Motor neuron (in vitro differentiated cells): ENCODE results near the gene GLI3. TPM values are rescaled to one million over a fixed set of nuclear protein-coding genes. Genes with fewer than 3 reads are reported as not detected.

ENCODE experiments used
- ATAC-seq, 8 experiments: fragments of 200-7000 bp; cut with Tn5 transposase; replicated peaks in 6 of 8; 2 replicates each; pipeline ENCODE4 v1.8.0; 2021; ENCODE audit warnings: mild to moderate bottlenecking in 8 of 8, moderate library complexity in 8 of 8
- H3K27ac ChIP-seq, 2 donors: fragments of 250-450 bp; sonication (Bioruptor Pico); 2 replicates each; pipeline ENCODE4 v1.9.0; 2021; ENCODE audit warnings: antibody characterized with exemption in 2 of 2, mild to moderate bottlenecking in 2 of 2, moderate library complexity in 1 of 2
- H3K4me1 ChIP-seq, 2 donors: fragments of 250-450 bp; sonication (Bioruptor Pico); replicated peaks in 1 of 2; 2 replicates each; pipeline ENCODE4 v1.6.1; 2021; ENCODE audit warnings: antibody characterized with exemption in 2 of 2, mild to moderate bottlenecking in 2 of 2, moderate library complexity in 1 of 2
- H3K4me3 ChIP-seq, 5 donors: fragments of 250-450 bp; sonication (Bioruptor Pico); 2 replicates each; pipeline ENCODE4 v1.9.0; 2021; ENCODE audit warnings: antibody characterized with exemption in 5 of 5, mild to moderate bottlenecking in 5 of 5, moderate library complexity in 4 of 5
- WGBS, 10 experiments: fragments of 450-650 bp; shearing (Covaris generic); methylation state at CpG; one replicate each; pipeline ENCODE4 v1.0.0; 2022; 5-methylcytosine and 5-hydroxymethylcytosine counted together
- in situ Hi-C, 9 experiments: fragments of 400-800 bp; cut with MboI; loops; one replicate each; pipeline ENCODE4 v1.15.0; 2021; ENCODE audit warnings: low sequenced_read_pairs in 9 of 9, low pct_unique_long_range_greater_than_20kb in 2 of 9; ENCODE audit not compliant: unreplicated experiment in 9 of 9
- total RNA-seq, 8 experiments: library from RNA; unstranded; fragments of 300-600 nt; gene quantifications; 2 replicates each; pipeline versions ENCODE4 v1.2.3 to v1.2.4, GENCODE V29; 2022

Gene GLI3
- total RNA-seq, 8 experiments from 2014 or later, result 0.38 to 14.2 (median 4.7) TPM

DNA sequence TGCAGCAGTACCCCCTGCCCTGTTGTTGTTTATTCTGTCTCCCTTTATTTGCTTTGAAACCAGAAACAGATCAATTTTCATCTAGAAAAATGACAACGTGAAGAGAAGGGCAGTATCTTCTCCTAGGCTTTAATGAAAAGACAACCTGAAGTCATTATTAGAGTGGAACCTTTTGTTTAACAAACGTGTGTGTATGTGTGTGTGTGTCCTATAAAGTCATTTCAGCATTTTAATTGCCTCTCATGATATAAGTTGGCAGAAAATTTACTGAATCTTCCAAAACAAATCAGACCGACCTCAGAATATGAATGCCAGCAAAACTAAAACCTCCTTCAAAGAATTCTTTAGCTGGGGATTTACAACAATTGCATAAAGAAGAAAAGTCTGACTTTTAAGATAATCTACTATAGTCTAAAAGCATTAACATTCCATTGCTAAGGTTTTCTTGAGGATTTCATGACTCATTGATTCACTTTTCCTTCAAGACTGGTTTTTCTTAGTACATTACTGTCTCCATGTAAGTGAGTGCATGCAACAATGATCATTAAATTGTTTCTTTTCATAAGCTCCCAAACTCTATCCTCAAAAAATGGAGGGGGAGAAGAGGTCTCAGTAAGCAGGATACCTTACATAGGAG, 3.2 kb downstream of the GLI3 start:
- H3K4me1 ChIP-seq, result peaks cover 11 to 19% of the 10 kb centered on the region in 2 donors
- in situ Hi-C loops, result loop anchor here in 3 of 9 experiments (25.0 kb wide), 1 partner anchor 247 kb away; no protein-coding TSS in a partner anchor
- 3 to 63% (median 40%) methylated on average over 1 to 3 of the region's 3 CpGs; no CpG with 5 or more reads in 1 of the 10 experiments for WGBS, 10 experiments
- no peak overlapping the region for H3K4me3 ChIP-seq
- no peak for ATAC-seq
- H3K27ac ChIP-seq, result no peak overlapping the region

- H3K4me1 ChIP-seq, result peaks cover 9 to 20% of the 10 kb centered on the region in 2 donors
- WGBS, 10 experiments, result 0 to 80% (median 30%) methylated on average over 1 to 2 of the region's 2 CpGs; no CpG with 5 or more reads in 4 of the 10 experiments
- H3K27ac ChIP-seq, result no peak overlapping the region
- no peak overlapping the region for H3K4me3 ChIP-seq
- ATAC-seq, result no peak
- in situ Hi-C loops, result loop anchor here in 3 of 9 experiments (25.0 kb wide), 1 partner anchor 246 kb away; no protein-coding TSS in a partner anchor
Observed at GRCh38 chr7:42233171-42233570, 3.8 kb downstream of the GLI3 start.

DNA sequence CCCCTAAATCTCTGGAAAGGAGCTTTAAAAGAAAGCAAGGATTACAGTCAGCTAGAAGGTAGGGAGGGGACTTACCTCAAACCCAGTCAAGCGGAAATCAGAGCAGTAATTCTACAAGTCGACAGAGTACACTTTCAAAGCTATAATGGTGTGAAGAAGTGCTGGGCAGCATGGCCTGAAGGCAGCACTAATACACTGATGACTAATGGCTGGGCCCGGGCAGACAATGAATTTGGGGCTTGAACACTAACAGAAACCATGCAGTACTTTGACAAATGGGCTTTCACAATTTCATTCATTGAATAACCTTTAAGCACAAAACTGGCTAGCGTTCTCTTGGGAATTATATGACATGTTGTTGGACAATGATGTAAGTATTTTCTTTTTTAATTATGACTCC, 4.7 kb downstream of the GLI3 start:
- Histone ChIP-seq H3K4me1 (peaks cover 11 to 23% of the 10 kb centered on the region in 2 donors), H3K4me3 (no peak overlapping the region), H3K27ac (no peak overlapping the region)
- 0 to 36% (median 13%) methylated on average over 1 to 4 of the region's 4 CpGs for WGBS, 10 experiments
- in situ Hi-C loops, result loop anchor here in 3 of 9 experiments (25.0 kb wide), 1 partner anchor 245 kb away; no protein-coding TSS in a partner anchor
- ATAC-seq, result peak in 3 of 8 experiments; percentile 3 to 13 (median 5)

DNA sequence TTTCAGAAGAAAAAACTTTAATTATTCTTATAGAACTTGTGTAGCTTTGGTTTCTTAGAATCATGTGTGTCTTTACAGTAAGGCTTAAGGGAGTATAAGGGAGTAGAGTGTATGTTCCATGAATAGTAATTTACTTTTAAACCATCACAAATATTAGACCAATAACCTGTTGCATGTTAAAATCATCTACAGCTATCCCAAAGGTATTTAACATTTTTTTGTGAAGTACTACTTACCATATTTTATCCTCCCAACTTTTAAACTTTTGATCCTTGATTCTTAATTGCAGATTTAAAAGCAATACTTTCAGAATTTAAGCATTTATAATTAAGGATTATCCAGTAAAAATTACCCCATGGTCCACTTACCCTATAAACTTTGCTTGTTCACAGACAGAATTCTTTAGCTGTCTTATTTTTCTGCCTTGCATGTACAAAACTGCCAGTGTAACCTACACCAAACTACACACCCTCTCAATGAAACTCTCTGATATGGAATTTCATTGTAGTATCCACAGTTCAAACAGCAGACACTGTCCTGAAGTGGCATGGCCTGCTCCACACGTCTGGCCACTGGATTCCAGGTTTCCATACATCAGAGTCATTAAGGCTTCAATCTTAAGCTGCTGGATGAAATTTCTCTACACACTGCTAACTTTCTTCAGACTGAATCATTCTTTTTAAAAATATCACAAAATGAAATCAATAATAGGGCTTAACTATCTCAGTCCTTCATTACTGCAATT, 5.8 kb downstream of the GLI3 start:
- in situ Hi-C loops, result loop anchor here in 3 of 9 experiments (25.0 kb wide), 1 partner anchor 244 kb away; no protein-coding TSS in a partner anchor
- H3K4me3 ChIP-seq, result no peak overlapping the region
- ATAC-seq, result no peak
- no peak overlapping the region for H3K27ac ChIP-seq
- WGBS, 10 experiments, result 100% methylated on average over 1 of the region's 1 CpG; no CpG with 5 or more reads in 8 of the 10 experiments
- H3K4me1 ChIP-seq, result peaks cover 14 to 26% of the 10 kb centered on the region in 2 donors

- peak overlapping the region; percentile 27 to 39 (median 34) for H3K4me3 ChIP-seq
- 2 to 42% (median 12%) methylated on average over 1 to 11 of the region's 51 CpGs; no CpG with 5 or more reads in 4 of the 10 experiments for WGBS, 10 experiments
- H3K4me1 ChIP-seq, result peaks cover 17 to 18% of the 10 kb centered on the region in 2 donors
- ATAC-seq, result peak in 7 of 8 experiments; percentile 55 to 99 (median 98)
- in situ Hi-C loops, result loop anchor here in 3 of 9 experiments (25.0 kb wide), 1 partner anchor 241 kb away; no protein-coding TSS in a partner anchor
- H3K27ac ChIP-seq, result peak overlapping the region in 1 of 2 donors; percentile 4
Observed at GRCh38 chr7:42227936-42228591, 8.9 kb downstream of the GLI3 start.

DNA sequence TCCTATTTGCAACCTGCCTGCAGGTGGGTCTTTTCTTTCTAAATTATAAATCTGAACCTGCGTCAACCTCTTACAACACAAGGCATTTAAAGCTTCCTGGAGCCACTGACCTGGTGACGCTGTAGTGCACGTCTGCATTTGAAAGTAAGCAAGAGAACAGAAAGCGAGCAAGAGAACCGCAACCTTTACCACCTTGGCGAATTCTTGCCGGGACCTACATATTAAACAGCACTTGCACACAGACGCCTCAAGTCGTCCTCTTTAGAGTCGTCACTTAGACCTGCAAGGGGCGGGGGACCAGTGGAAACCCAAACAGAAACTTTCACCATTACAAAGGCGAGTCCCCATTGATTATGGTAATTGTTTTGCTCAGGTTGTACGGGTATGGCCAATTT, 9.5 kb downstream of the GLI3 start:
- in situ Hi-C loops, result loop anchor here in 3 of 9 experiments (25.0 kb wide), 1 partner anchor 240 kb away; no protein-coding TSS in a partner anchor
- 27 to 94% (median 70%) methylated on average over 1 to 13 of the region's 13 CpGs; no CpG with 5 or more reads in 4 of the 10 experiments for WGBS, 10 experiments
- peak overlapping the region; percentile 27 to 39 (median 34) for H3K4me3 ChIP-seq
- H3K27ac ChIP-seq, result no peak overlapping the region
- peak in 3 of 8 experiments; percentile 24 to 28 (median 26) for ATAC-seq
- H3K4me1 ChIP-seq, result peaks cover 17 to 18% of the 10 kb centered on the region in 2 donors

GRCh38 chr7:42227021-42227420, 10.0 kb downstream of the GLI3 start:
- in situ Hi-C loops, result loop anchor here in 3 of 9 experiments (25.0 kb wide), 1 partner anchor 240 kb away; no protein-coding TSS in a partner anchor
- ATAC-seq, result no peak
- Histone ChIP-seq H3K4me1 (peaks cover 13 to 17% of the 10 kb centered on the region in 2 donors), H3K27ac (no peak overlapping the region), H3K4me3 (no peak overlapping the region)
- 26 to 100% (median 47%) methylated on average over 1 to 5 of the region's 5 CpGs for WGBS, 10 experiments

DNA sequence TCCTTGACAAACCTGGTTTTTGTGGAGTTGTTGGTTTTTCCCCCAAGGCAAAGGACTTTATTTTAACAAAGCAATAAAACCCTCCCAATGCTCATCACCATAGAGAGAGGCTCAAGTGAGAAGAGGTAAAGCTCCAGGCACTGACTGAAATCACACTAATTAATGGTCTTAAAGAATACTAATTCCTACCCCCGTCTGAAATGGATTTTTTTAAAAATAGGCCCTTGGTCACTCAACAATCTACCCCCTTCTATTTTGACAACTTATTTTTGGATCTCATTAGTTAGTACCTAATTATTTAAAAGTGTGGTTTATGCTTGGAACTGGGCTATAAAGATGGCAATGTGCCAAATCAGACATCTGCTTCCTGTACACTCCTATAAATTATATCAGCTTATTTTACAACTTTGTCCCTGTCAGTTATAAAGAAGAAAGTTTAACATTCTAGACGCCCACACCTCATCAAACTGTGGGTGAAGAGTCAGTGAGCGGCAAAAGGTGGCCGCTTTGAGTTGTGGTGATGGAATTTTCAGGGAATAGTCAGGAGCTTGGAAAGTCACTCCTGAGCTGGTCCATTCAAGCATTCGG, 10.6 kb downstream of the GLI3 start:
- in situ Hi-C loops, result loop anchor here in 3 of 9 experiments (25.0 kb wide), 1 partner anchor 239 kb away; no protein-coding TSS in a partner anchor

DNA sequence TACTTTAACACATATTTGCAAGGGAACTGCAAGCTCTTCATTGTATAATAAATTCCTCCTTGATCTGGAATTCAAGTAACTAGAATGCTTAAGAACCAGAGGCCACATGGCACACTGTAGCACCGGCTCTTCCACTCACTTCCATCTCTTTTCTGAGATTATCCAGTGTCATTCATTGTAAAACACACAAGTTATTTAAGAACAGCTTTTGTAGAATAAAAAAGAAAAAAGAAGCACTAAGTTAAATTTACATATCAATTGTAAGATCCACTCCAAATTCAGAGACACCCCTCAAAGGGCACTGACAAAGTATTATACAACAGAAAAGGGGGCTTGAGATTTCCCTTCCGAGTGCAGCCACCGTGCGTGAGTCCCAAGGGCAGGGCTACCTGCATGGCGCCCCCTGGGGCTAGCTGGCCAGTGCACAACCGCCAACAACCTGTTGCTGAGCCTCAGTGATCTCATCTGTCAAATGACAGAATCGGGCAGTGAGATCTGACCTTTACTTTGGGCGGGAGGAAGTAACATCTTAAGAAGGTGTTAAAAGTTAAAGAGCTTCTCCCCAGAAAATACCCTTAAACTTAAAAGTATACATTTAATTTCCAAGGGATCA, 12.5 kb downstream of the GLI3 start:
- ATAC-seq, result no peak

More for the DNA sequence above, 10.6 kb downstream of the GLI3 start:
- H3K4me3 ChIP-seq, result no peak overlapping the region
- peaks cover 11 to 17% of the 10 kb centered on the region in 2 donors for H3K4me1 ChIP-seq
- WGBS, 10 experiments, result 20 to 100% (median 79%) methylated on average over 1 to 5 of the region's 5 CpGs
- peak in 2 of 8 experiments; percentile 38 to 72 for ATAC-seq
- no peak overlapping the region for H3K27ac ChIP-seq

DNA sequence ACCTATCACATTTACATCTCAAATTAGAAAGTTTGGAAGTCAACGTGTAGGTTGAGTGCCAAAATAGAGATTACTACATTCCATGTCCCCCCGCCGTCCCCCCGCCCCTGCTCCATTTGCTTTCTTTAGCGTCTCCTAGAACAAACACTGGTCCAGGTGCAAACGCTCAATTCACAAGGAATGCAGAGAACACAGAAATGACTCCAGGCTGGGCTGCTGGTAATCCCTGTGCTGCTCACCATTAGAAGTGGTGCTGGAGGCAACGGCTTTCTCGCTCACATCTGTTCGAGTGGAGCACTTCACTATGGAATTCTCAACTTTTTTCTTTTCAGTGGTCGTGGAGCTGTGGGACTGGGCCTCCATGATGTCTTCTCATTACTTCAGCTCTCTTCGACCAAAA, 14.1 kb downstream of the GLI3 start:
- Histone ChIP-seq H3K4me3 (no peak overlapping the region), H3K4me1 (peaks cover 9 to 11% of the 10 kb centered on the region in 2 donors), H3K27ac (no peak overlapping the region)
- ATAC-seq, result peak in 1 of 8 experiments; percentile 23
- in situ Hi-C loops, result no loop called here
- 0 to 86% (median 67%) methylated on average over 1 to 10 of the region's 11 CpGs; no CpG with 5 or more reads in 1 of the 10 experiments for WGBS, 10 experiments

More for the DNA sequence above, 12.5 kb downstream of the GLI3 start:
- H3K27ac ChIP-seq, result no peak overlapping the region
- no peak overlapping the region for H3K4me3 ChIP-seq
- peaks cover 11 to 17% of the 10 kb centered on the region in 2 donors for H3K4me1 ChIP-seq
- 17 to 100% (median 58%) methylated on average over 1 to 8 of the region's 8 CpGs for WGBS, 10 experiments
- in situ Hi-C loops, result loop anchor here in 3 of 9 experiments (25.0 kb wide), 1 partner anchor 237 kb away; no protein-coding TSS in a partner anchor

- in situ Hi-C loops, result no loop called here
- no peak overlapping the region for H3K27ac ChIP-seq
- peaks cover 6 to 7% of the 10 kb centered on the region in 2 donors for H3K4me1 ChIP-seq
- H3K4me3 ChIP-seq, result no peak overlapping the region
- ATAC-seq, result peak in 3 of 8 experiments; percentile 35 to 71 (median 55)
- WGBS, 10 experiments, result 77 to 100% (median 89%) methylated on average over 1 to 2 of the region's 2 CpGs
Observed at GRCh38 chr7:42222125-42222524, 14.9 kb downstream of the GLI3 start.

DNA sequence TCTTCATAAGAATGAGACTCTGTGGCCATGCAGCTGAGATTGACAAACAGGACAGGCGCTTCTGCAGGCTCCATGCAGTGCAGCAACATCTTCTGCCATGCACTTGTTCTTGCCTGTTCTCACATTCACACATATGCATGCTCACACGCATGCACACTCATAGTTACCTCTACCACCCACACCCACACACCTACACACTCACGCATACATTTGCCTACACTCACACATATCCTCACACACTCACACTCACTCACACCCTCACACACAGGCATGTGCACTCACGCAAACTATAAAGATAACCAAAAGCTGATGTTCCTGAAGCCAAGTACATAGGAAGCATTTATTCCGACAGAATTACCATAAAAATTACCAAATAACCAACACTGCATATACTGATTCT, 15.7 kb downstream of the GLI3 start:
- no peak for ATAC-seq
- no peak overlapping the region for H3K27ac ChIP-seq
- H3K4me3 ChIP-seq, result no peak overlapping the region
- H3K4me1 ChIP-seq, result peaks cover 3 to 6% of the 10 kb centered on the region in 2 donors
- in situ Hi-C loops, result no loop called here
- WGBS, 10 experiments, result 57 to 100% (median 83%) methylated on average over 1 to 5 of the region's 5 CpGs; no CpG with 5 or more reads in 2 of the 10 experiments
